ENCODE results near the gene DPPA4. TPM values are rescaled to one million over a fixed set of nuclear protein-coding genes. Genes with fewer than 3 reads are reported as not detected.

DPPA4 gene
- total and polyA plus RNA-seq, 7 donors = 0.16 to 1.1 TPM; not detected in 5

DNA sequence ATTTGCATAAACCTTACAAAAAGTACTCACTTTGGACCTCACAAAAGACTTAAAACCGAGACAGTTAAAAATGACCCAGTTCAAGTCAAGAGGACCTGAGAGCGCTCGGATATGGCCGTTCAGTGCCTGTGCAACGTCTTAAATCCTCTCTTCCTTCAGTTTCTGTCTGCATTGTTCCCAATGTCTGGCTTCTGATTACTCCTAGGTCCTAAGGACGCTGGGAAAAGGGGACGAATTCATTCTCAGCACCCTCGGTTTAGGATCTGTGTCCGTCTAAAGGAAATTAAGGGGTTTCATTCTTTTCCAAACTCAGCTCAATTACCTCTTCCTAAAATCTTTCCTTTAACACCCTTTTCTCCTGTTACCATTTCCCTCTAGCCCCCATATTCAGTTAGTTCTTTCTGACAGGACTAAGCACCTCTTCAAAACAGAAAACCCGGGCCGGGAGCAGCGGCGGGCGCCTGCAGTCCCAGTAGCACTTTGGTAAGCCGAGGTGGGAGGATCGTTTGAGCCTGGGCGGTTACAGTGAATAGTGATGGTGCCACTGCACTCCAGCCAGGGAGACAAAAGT lies 970 bp downstream of the DPPA4 start:
- TF ChIP-seq POLR2AphosphoS5 (IDR thresholded peaks at IDR 0.05) = no peak
- TF ChIP-seq EP300 (IDR thresholded peaks at IDR 0.05) = no peak
- TF ChIP-seq, protein P1, sequence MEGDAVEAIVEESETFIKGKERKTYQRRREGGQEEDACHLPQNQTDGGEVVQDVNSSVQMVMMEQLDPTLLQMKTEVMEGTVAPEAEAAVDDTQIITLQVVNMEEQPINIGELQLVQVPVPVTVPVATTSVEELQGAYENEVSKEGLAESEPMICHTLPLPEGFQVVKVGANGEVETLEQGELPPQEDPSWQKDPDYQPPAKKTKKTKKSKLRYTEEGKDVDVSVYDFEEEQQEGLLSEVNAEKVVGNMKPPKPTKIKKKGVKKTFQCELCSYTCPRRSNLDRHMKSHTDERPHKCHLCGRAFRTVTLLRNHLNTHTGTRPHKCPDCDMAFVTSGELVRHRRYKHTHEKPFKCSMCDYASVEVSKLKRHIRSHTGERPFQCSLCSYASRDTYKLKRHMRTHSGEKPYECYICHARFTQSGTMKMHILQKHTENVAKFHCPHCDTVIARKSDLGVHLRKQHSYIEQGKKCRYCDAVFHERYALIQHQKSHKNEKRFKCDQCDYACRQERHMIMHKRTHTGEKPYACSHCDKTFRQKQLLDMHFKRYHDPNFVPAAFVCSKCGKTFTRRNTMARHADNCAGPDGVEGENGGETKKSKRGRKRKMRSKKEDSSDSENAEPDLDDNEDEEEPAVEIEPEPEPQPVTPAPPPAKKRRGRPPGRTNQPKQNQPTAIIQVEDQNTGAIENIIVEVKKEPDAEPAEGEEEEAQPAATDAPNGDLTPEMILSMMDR (IDR thresholded peaks at IDR 0.05) = no peak
- no peak for TF ChIP-seq POLR2A (IDR thresholded peaks at IDR 0.05)
- H3K36me3 ChIP-seq = no peaks in the 10 kb centered on the region
- H3K9me3 ChIP-seq = no peaks in the 10 kb centered on the region
- 29 to 71% methylated on average over 17 of the region's 17 CpGs for WGBS, 2 donors
- H3K4me1 ChIP-seq = no peaks in the 10 kb centered on the region
- no peaks in the 10 kb centered on the region for H3K27me3 ChIP-seq
- H3K4me3 ChIP-seq = peak overlapping the region in 3 of 4 donors; percentile 16 to 34 (median 25)
- H3K27ac ChIP-seq = no peak overlapping the region
- intact Hi-C loops (cut with DNase I) = no loop called here
- DNase-seq = no peak

DNA sequence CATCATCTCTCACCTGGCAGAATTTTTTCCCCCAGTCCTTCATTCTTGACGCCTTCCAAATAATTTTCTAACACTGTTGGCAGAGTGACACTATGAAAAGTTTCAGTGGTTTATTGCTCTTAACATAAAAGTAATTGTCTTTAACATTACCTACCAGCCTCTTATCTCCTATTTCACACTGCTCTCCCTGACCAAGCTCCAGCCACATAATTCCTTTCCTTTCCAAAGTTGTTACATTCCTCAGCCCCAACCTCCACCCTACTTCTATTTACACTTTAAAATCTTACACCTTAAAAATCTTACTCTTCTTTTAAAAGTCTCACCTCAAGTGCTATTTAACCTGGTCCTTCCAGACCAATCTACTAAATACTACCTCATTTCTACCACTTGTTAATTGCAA lies 2.8 kb downstream of the DPPA4 start:
- H3K27me3 ChIP-seq = no peaks in the 10 kb centered on the region
- TF ChIP-seq EP300 (IDR thresholded peaks at IDR 0.05) = no peak
- no peak for TF ChIP-seq POLR2AphosphoS5 (IDR thresholded peaks at IDR 0.05)
- no peak for TF ChIP-seq POLR2A (IDR thresholded peaks at IDR 0.05)
- TF ChIP-seq, protein P1 (IDR thresholded peaks at IDR 0.05) = no peak
- DNase-seq = no peak
- no peaks in the 10 kb centered on the region for H3K36me3 ChIP-seq
- no peaks in the 10 kb centered on the region for H3K9me3 ChIP-seq
- no peaks in the 10 kb centered on the region for H3K4me1 ChIP-seq
- H3K4me3 ChIP-seq = no peak overlapping the region
- intact Hi-C loops (cut with DNase I) = no loop called here
- WGBS, 2 donors = 25 to 79% methylated on average over 1 of the region's 1 CpG
- no peak overlapping the region for H3K27ac ChIP-seq

DNA sequence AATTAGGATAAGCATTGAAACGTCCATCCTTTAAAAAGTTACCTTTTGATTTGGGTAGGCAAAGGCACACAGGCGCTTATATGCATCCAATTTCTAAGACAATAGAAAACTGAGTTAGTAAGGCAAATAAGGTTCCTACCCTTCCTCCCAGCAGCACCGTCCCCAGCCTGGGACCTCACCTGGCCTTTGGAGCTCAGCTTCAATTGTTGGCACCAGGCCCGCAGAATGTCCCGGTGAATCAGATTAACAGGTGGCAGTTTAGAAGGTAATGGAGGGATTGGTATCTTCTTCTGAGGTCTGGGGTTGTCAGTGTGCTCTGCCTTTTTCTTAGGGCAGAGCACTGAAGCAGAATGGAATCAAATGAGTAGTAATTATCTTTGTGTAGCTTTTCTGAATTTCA lies 5.7 kb downstream of the DPPA4 start:
- 42 to 76% methylated on average over 5 of the region's 5 CpGs for WGBS, 2 donors
- DNase-seq = no peak
- intact Hi-C loops (cut with DNase I) = no loop called here
- TF ChIP-seq, protein P1 (IDR thresholded peaks at IDR 0.05) = no peak
- TF ChIP-seq POLR2A (IDR thresholded peaks at IDR 0.05) (no peak), EP300 (IDR thresholded peaks at IDR 0.05) (no peak), POLR2AphosphoS5 (IDR thresholded peaks at IDR 0.05) (no peak)
- Histone ChIP-seq H3K27me3 (no peaks in the 10 kb centered on the region), H3K9me3 (no peaks in the 10 kb centered on the region), H3K4me1 (no peaks in the 10 kb centered on the region), H3K36me3 (no peaks in the 10 kb centered on the region), H3K4me3 (no peak overlapping the region), H3K27ac (no peak overlapping the region)

DNA sequence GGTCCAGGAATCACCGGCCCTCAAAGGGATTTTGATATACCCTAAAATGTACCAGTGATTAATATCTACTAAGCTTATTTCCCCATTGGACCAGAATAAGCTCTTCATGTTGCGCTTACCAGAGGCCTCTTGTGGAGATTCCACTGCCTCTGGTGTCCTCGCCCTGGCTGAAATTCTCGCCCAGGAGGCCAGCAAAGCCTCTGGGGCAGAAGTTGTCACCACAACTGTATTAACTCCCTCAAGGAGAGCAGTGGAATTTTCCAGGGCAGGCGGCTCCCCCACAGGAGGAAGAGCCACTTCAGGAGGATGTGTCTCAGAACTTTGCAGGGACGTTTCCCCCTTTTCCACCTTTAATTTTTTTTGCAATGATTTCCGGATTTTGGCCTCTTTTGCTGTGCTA lies 6.9 kb downstream of the DPPA4 start:
- intact Hi-C loops (cut with DNase I) = no loop called here
- 88 to 90% methylated on average over 7 of the region's 7 CpGs for WGBS, 2 donors
- Histone ChIP-seq H3K4me1 (no peaks in the 10 kb centered on the region), H3K27ac (no peak overlapping the region), H3K9me3 (no peaks in the 10 kb centered on the region), H3K27me3 (no peaks in the 10 kb centered on the region), H3K4me3 (no peak overlapping the region), H3K36me3 (no peaks in the 10 kb centered on the region)
- TF ChIP-seq POLR2AphosphoS5 (IDR thresholded peaks at IDR 0.05) (no peak), POLR2A (IDR thresholded peaks at IDR 0.05) (no peak), EP300 (IDR thresholded peaks at IDR 0.05) (no peak)
- TF ChIP-seq, protein P1 (IDR thresholded peaks at IDR 0.05) = no peak
- DNase-seq = no peak

DNA sequence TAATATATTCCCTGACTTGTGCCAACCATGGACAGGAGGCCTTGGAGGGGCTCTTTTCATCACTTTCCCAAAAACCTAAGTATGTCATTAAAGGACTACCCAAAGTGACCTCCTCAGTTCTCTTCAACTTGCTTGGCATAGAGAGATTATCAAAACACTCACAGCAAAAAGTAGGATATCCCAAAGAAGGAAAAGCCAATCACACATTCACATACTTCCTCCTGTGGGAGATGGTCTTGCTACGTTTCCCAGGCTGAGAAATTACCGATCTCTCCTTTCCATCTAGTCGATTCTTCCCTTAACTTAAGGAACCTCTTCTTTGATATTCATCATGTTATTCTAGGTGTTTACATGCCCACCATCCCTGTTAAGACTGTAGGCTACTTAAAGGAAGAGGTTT lies 9.1 kb downstream of the DPPA4 start:
- WGBS, 2 donors = 88 to 89% methylated on average over 3 of the region's 3 CpGs
- no peaks in the 10 kb centered on the region for H3K9me3 ChIP-seq
- no peak overlapping the region for H3K27ac ChIP-seq
- no peak for TF ChIP-seq POLR2AphosphoS5 (IDR thresholded peaks at IDR 0.05)
- TF ChIP-seq EP300 (IDR thresholded peaks at IDR 0.05) = no peak
- TF ChIP-seq POLR2A (IDR thresholded peaks at IDR 0.05) = no peak
- TF ChIP-seq, protein P1 (IDR thresholded peaks at IDR 0.05) = no peak
- no peak overlapping the region for H3K4me3 ChIP-seq
- intact Hi-C loops (cut with DNase I) = no loop called here
- no peaks in the 10 kb centered on the region for H3K27me3 ChIP-seq
- no peak for DNase-seq
- no peaks in the 10 kb centered on the region for H3K4me1 ChIP-seq
- no peaks in the 10 kb centered on the region for H3K36me3 ChIP-seq
